Hematopoietic multipotent progenitor cell (in vitro differentiated cells): ENCODE measurements around the gene ARID2. TPM values are rescaled to one million over a fixed set of nuclear protein-coding genes. Genes with fewer than 3 reads are reported as not detected.
A peak's percentile ranks its signal among the peaks of the same experiment; 100 is the strongest.

Source experiments
- DNase-seq, 3 donors: peaks; one replicate each; pipeline ENCODE4 v3.0.0-alpha.2; 2011 to 2015; ENCODE audit warnings: low read depth in 2 of 3, low spot score in 2 of 3
- total RNA-seq: library from RNA; depleted of rRNA; stranded (reverse); fragments of >200 nt; gene quantifications from one replicate; pipeline ENCODE4 v1.2.3, GENCODE V29; 2012

The ARID2 gene, protein sequence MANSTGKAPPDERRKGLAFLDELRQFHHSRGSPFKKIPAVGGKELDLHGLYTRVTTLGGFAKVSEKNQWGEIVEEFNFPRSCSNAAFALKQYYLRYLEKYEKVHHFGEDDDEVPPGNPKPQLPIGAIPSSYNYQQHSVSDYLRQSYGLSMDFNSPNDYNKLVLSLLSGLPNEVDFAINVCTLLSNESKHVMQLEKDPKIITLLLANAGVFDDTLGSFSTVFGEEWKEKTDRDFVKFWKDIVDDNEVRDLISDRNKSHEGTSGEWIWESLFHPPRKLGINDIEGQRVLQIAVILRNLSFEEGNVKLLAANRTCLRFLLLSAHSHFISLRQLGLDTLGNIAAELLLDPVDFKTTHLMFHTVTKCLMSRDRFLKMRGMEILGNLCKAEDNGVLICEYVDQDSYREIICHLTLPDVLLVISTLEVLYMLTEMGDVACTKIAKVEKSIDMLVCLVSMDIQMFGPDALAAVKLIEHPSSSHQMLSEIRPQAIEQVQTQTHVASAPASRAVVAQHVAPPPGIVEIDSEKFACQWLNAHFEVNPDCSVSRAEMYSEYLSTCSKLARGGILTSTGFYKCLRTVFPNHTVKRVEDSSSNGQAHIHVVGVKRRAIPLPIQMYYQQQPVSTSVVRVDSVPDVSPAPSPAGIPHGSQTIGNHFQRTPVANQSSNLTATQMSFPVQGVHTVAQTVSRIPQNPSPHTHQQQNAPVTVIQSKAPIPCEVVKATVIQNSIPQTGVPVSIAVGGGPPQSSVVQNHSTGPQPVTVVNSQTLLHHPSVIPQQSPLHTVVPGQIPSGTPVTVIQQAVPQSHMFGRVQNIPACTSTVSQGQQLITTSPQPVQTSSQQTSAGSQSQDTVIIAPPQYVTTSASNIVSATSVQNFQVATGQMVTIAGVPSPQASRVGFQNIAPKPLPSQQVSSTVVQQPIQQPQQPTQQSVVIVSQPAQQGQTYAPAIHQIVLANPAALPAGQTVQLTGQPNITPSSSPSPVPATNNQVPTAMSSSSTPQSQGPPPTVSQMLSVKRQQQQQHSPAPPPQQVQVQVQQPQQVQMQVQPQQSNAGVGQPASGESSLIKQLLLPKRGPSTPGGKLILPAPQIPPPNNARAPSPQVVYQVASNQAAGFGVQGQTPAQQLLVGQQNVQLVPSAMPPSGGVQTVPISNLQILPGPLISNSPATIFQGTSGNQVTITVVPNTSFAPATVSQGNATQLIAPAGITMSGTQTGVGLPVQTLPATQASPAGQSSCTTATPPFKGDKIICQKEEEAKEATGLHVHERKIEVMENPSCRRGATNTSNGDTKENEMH (N-terminal part only)
- total RNA-seq = 44.4 TPM

DNA sequence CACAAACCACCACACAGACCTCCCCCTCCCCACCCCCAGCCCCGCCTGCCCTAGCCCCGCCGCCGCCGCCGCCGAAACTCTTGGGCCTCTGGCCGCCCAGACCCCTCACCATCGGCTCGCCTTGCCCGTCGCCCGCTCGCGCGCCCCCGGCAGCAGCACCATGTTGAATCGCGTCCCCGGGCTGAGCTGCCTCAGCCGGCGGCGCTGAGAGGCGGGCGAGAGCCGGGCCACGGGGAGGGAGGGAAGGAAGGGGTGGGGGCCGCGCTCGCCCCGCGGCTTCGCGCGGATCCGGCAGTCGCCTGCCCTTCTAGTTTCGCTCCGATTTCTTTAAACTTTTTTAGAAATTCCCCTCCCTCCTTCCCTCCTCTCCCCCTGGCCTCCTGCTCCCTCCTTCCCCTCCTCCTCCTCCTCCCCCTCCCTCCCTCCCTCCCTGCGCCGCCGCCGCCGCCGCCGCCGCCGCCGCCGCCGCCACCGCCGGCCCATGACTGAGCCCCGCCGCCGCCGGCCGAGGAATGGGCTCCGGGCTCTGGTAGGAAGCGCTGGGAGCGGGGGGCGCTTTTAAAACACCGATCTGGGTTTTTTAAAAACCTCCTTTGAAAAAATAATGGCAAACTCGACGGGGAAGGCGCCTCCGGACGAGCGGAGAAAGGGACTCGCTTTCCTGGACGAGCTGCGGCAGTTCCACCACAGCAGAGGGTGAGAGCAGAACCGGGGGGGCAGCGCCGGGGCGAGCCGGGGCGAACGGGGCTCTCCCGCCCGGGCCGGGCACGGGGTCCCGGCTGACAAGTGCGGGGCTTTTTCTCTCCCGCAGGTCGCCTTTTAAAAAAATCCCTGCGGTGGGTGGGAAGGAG, at the start of gene ARID2:
Gene ARID2 (plus strand): TSS at position 474 of the 851 bp plus-strand sequence. CDS start 131 bp downstream, at position 605.
- DNase-seq = peak; percentile 60 to 83 (median 76)

DNA sequence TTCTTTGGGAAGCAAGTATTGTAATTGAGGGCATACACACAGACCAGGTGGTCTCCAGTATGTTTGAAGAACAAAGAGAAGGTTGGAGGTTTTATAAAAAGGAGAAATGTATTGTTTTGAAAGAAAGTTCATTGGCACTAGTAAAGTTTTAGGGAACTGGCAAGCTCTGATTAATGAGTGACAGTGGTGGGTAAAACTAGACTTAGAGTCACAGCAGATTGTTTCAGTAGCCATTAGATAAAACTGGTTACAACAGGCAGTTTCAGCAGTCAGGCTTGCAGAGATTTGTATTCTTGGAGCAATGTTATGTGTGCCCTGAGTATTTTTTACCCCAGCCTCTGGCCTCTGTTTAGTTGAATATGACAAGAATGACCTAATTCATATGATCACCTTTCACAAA, 49.1 kb upstream of the ARID2 start:
- DNase-seq = peak in 1 of 3 donors; percentile 21

DNA sequence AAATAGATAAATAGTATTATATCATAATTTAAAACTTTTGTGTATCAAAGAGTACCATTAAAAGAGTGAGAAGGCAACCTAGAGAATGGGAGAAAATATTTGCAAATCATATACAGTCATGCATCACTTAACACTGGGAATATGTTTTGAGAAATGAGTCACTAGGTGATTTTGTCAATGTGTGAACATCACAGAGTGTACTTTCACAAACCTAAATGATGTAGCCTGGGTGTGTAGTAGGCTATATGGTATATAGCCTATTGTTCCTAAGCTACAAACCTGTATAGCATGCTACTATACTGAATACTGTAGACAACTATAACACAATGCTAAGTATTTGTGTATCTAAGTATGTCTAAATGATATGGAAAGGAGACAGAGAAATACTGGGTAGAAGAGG, 48.0 kb upstream of the ARID2 start:
- no peak for DNase-seq

DNA sequence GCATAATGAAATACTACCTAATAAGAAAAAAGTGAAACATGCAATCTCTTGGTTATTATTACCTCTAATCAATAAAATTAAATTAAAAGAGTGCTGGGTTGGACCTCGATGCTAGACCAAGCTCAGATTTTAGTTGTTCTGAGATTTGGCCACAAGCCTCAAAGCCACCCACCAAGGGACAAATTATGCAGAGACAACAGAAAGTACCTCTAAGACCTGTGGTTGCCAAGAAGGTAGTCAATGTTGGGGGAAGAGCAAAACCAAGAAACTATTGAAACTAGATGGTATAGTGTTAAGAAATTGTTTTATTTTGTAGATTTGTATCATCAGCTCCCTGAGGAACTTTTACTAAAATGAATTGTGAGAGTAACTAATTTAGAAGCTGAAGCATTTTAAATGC, 43.8 kb upstream of the ARID2 start:
- DNase-seq = no peak

DNA sequence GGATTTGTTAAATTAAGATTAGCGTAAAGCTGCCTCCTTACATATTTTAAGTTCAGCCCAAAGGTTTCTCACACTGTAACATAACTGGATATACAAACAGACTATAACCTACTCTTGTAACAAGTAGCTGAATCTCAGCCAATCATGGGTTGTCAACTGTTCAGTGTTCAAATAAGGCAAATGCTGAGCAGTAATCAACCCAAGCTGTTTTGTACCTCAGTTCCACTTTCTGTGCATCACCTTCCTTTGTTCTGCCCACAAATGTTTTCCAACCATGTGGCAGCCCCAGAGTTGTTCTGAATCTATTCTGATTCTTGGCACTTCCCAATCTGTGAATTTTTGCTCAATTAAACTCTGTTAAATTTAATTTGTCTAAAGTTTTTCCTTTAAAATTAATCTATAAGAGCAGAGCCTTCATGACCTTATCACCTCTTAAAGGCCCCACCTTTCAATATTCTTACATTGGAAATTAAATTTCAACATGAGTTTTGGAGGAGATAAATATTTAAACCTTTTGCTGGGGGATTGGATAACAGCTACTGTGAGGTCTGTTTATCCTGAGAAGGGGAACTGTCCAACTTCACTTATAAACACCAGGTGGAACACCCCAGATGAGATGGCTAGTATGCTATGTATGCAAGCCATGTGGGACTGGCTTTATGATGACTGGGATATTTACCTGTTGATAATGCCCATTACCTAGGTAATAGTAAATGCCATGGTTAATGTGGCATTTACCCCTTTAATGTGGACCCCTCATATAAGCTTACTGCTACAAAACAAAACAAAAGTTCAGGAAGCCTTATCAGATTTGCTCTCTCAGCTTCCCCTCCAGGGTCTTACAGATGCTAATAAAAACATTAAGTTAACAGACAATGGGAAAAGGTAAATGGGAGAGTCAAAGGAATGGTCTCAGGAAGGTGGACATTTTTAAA, 42.2 kb upstream of the ARID2 start:
- no peak for DNase-seq

DNA sequence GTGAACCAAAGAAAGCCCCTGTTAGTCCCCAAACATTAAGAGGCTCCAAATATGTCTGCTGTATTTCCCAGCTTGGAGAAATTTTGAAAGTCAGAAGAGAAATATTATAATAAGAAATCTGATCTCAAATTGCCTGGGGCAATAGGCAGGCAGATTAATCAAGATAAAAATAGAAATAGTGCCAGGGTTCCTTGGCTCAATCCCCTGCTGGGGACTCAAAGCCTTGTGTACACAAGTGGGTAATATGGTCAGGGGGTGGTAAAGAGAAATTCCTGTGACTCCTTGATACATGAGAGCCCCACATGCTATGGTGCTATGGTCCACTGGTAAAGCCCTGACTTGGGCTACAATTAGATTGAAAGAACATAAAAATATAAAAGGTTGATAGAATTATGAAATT, 41.3 kb upstream of the ARID2 start:
- no peak for DNase-seq

DNA sequence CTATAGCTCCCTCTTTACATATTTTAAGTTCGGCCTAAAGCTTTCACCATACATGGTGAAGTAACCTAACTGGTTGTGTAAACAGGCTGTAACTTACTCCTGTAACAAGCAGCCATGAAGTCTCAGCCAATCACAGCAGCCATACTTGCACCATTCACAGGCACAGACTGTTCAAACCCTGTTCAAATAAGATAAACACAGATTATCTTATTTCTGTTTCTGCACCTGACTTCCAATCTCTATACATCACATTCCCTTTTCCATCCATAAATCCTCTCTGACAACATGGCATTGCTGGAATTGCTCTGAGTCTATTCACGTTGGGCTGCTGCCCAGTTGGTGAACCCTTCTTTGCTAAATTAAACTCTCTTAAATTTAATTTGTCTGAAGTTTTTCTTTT, 34.5 kb upstream of the ARID2 start:
- DNase-seq = no peak

DNA sequence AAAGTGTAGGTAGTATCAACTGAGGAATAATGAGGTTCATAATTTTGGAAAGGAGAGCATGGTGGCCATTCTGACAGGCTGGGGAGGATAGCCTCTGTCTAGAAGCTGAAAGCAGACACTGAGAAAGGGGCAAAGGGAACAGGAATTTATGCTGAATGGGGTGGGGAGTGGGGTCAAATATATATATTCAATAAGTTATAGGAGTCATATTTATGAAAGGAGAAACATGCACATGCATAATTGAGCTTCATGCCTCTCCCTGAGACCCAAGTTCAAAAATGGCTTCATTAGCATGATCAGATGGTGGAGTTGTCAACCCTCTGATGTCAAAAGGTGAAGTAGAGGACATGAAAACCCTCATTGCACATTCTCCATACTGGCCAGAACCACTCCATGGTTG, 33.9 kb upstream of the ARID2 start:
- no peak for DNase-seq

DNA sequence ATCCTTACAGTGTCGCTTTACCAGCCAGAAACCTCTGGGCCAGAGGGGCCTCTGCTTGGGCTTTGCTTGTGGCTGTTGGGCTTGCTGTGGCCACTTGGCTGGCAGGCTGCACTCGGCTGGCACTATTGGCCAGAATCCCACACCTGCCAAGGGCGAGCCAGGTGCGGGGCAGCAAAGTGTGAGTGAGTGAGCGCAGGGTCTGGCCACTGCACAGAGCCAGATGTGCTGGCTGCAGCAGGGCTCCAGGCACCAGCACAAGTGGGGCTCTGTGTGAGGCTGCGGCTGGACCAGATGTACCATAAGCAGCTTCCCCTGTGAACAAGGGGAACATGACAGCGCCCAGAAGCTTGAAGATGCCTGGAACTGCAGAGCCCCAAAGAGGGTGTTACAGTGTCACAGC, 33.5 kb upstream of the ARID2 start:
- DNase-seq = no peak

DNA sequence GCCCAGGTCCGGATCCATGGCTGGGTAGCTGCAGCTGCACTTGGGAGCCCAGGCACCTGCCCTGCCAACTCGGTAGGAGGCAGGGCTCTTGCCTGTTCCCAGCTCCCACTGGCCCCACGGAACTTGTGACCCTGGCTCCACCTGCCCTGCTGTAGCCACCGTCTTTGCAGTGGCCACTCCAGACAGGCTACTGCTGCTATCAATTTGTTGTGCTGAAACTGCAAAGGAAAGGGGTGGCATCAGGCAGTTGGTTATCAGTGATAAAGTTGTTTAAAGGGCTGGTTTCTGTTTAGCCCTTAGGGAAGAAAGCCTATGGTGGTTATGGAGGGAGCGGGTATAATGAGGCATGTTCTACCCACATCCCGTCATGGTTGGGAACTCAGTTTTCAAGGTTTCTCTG, 32.1 kb upstream of the ARID2 start:
- DNase-seq = no peak

DNA sequence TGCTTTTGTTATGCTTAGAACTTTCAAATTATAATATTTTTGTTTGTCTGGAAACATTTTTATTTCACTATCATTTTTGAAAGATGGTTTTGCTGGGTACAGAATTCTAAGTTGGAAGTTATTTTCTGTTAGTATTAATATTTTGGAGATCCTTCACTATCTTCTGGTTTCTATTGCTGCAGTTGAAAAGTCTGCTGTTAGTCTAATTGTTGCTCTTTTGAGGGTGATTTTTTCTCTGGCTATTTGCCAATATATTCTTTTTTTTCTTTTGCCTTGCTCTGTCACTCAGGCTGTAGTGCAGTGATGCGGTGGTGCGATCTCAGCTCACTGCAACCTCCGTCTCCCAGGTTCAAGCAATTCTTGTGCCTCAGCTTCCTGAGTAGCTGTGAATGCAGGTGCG, 28.2 kb upstream of the ARID2 start:
- DNase-seq = peak in 1 of 3 donors; percentile 31

DNA sequence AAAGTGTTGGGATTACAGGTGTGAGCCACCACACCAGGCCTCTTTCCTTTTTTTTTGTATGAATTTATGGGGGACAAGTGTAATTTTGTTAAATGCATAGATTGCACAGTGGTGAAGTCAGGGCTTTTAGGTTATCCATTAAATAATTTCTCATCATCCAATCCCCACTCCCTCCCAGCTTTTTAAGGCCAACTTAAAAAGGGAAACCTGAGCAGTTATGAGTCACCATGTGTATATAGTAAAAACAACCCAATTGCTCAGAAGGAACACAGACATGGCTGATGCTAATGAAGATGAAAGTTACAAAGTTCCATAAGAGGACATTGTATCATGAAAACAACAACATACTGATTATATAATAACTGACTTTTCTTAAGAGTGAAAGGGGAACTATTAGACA, 25.6 kb upstream of the ARID2 start:
- no peak for DNase-seq

DNA sequence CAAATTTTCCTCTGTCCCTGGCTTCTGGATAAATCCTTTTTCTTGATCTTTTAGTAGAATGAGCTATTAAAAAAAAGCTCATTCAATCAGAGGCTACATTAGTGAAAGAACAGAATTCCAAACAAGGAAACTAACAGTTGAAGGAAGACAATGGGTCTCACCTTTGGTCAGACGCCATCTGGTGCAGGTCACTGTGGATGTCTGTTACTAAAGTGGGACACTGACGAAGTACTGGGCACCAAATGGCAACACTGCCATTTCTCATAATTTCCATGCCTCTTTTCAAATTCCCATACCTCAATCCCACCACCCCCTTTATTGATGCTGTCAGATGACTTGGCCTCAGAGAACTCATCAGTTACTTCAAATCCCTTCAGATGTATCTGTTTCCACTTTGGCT, 24.5 kb upstream of the ARID2 start:
- DNase-seq = no peak

DNA sequence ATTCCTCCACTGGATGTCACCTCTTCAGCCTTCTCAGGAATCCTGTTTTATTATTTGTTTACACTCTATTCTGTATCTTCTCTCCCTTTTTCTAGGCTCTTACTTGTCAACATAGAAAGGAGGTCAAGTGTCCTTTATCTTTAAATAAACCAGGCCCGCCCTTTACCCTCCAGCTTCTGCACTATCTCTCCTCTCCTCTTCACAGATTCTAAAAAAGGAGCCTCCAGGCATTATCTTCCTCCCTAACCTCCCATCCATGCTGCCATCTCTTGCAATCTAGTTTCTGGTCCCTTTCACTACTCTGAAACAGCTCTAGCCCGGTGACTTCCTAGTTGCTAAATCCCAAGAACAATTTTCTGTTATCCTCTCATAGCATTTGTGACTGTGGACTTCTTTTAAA, 24.1 kb upstream of the ARID2 start:
- DNase-seq = no peak

DNA sequence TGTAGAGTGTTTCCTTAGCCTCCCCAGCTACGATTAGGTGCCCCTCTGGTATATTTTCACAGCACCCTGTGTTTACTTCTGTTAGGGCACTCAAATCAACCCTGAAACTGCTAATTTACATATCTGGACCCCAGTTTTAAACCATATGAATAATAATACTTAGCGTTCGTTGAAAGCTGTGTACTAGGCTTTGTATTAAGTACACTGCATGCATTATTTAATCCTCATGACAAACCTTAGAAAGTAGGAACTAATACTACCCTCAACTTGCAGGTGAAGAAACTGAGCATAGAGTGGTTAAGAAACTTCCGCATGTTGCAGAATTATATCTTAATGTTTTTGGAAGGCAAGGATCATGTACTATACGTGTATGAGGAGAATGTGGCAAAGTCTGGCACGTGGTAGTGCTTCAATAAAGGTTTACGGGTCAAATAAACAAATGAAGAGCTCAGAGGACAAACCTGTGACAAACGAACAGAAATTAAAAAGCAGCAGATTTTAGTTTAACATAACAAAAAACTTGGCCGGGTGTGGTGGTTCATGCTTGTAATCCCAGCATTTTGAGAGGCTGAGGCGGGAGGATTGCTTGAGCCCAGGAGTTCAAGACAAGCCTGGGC, 22.2 kb upstream of the ARID2 start:
- no peak for DNase-seq

DNA sequence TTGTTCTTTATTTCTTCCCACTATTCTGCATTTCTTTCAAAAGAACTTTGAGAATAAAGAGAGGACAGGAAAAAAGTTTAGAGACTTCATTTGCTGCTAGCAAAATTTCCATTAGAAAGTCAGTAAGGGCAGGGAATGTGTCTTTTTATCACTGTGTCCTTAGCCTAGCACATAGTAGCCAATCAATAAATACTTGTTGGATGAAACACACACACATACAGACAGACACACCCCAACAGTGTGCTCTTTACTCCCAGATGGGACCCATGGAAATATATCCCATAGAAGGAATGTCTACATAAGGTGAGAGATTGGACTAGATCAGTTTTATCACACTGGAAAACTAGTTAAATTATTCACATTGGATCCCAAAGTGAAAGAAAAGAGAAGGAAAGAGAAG, 21.1 kb upstream of the ARID2 start:
- DNase-seq = no peak

DNA sequence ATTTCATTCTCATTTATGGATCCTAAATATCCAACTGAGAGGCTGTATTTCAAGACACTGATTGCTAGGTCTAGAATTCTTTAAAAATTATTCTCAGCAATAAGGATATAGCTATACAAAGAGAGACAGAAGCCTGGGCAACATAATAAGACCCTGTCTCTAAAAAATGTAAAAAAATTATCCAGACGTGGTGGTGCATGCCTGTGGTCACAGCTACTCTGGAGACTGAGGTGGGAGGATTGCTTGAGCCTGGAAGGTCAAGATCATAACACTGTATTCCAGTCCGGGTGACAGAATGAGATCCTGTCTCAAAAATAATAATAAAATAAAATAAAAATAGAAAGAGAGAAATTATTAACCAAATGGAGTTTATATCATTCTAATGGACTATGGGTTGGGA, 20.6 kb upstream of the ARID2 start:
- DNase-seq = no peak

DNA sequence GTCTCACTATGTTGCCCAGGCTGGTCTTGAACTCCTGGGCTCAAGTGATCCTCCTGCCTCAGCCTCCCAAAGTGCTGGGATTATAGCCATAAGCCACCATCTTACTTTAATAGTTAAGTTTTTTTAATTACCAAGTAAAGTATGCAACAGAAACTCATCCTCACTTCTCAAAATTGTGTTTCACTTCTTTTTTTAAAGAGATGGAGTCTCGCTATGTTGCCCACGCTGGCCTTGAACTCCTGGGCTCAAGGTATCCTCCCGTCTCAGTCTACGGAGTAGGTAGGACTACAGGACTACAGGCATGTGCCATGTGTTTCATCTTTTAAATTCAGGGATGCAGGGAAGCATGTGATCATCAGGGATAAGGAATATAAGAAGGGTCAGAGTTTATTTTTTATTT, 17.2 kb upstream of the ARID2 start:
- no peak for DNase-seq

DNA sequence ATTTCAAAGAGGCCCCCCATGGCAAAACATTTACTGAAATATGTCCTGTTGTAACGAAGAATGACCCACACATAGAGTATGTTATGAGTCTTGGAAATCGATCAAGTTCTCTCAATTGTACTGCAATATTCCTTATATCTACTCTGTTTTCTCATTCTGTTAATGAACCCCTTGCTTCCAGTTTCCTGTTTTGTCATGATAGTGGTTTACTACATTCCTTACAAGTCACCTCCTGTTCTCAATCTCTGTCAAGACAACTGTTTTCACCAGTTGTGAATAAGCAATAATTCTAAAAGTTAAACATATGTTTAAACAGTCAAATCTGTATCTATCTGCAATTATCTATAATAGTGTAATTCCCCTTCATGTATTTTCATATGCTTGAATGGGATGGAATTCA, 16.4 kb upstream of the ARID2 start:
- DNase-seq = no peak
